ACC112 (cell line): ENCODE results near the gene DPY19L2.
"Not testable (repeated sequence)": the region's sequence is repeated elsewhere in the genome, so short reads cannot be mapped to it uniquely, and the experiment has no call there.

ENCODE experiments used
- H2AFZ ChIP-seq: fragments of 200-600 bp; sonication (generic); one replicate; pipeline ENCODE4 v1.6.0; 2017; ENCODE audit warnings: antibody characterized with exemption, low read length; ENCODE audit not compliant: unreplicated experiment
- H3K27ac ChIP-seq: fragments of 200-600 bp; sonication (generic); 2 replicates; pipeline ENCODE4 v1.5.1; 2014; ENCODE audit warnings: low read depth, mild to moderate bottlenecking, antibody characterized with exemption, low read length, moderate library complexity
- H3K27me3 ChIP-seq: fragments of 200-600 bp; sonication (generic); 2 replicates; pipeline ENCODE4 v1.6.1; 2014; ENCODE audit warnings: mild to moderate bottlenecking, antibody characterized with exemption, low read length, moderate library complexity, mixed read lengths; ENCODE audit not compliant: insufficient read depth
- H3K36me3 ChIP-seq: fragments of 200-600 bp; sonication (generic); 2 replicates; pipeline ENCODE4 v1.6.1; 2016; ENCODE audit warnings: mild to moderate bottlenecking, antibody characterized with exemption, low read length, moderate library complexity, mixed read lengths; ENCODE audit not compliant: insufficient read depth
- H3K4me1 ChIP-seq: fragments of 200-600 bp; sonication (generic); one replicate; pipeline ENCODE4 v1.6.1; 2016; ENCODE audit warnings: low read length, mixed read lengths; ENCODE audit not compliant: insufficient read depth, unreplicated experiment, control insufficient read depth
- H3K4me3 ChIP-seq: fragments of 200-600 bp; sonication (generic); 2 replicates; pipeline ENCODE4 v1.5.1; 2014; ENCODE audit warnings: mild to moderate bottlenecking, low read depth, low read length
- H3K79me2 ChIP-seq: fragments of 200-600 bp; sonication (generic); one replicate; pipeline ENCODE4 v1.6.0; 2016; ENCODE audit warnings: low read length; ENCODE audit not compliant: control insufficient read depth, unreplicated experiment, insufficient read depth

Gene DPY19L2

GRCh38 chr12:63668028-63668799, at the start of gene DPY19L2:
Gene DPY19L2 (minus strand): TSS chr12:63668493. CDS start chr12:63668393, 100 bp downstream.
- Histone ChIP-seq H3K36me3 (no peaks in the 10 kb centered on the region), H3K4me3 (peak within 1 kb of the TSS; percentile 79), H3K4me1 (peaks cover 6% of the 10 kb centered on the region), H3K79me2 (peaks cover 4% of the 10 kb centered on the region), H3K27ac (peak within 1 kb of the TSS; percentile 43), H3K27me3 (no peaks in the 10 kb centered on the region), H2AFZ (peak within 1 kb of the TSS; percentile 73)

GRCh38 chr12:63716891-63717290, 48.6 kb upstream of the DPY19L2 start:
- H2AFZ ChIP-seq, H3K4me1 ChIP-seq, H3K79me2 ChIP-seq, H3K27me3 ChIP-seq, H3K36me3 ChIP-seq, H3K4me3 ChIP-seq, H3K27ac ChIP-seq: not testable (repeated sequence)

- H2AFZ ChIP-seq, H3K79me2 ChIP-seq, H3K27ac ChIP-seq, H3K36me3 ChIP-seq, H3K4me3 ChIP-seq, H3K27me3 ChIP-seq: not testable (repeated sequence)
- H3K4me1 ChIP-seq: peaks cover 16% of the 10 kb centered on the region
Observed at GRCh38 chr12:63715107-63715625, 46.9 kb upstream of the DPY19L2 start.

- H3K27me3 ChIP-seq, H3K36me3 ChIP-seq, H3K27ac ChIP-seq, H3K79me2 ChIP-seq, H3K4me3 ChIP-seq, H2AFZ ChIP-seq: not testable (repeated sequence)
- H3K4me1 ChIP-seq: peaks cover 16% of the 10 kb centered on the region
Observed at GRCh38 chr12:63714409-63714808, 46.1 kb upstream of the DPY19L2 start.

GRCh38 chr12:63713681-63714075, 45.4 kb upstream of the DPY19L2 start:
- H3K27me3 ChIP-seq, H3K36me3 ChIP-seq, H2AFZ ChIP-seq, H3K79me2 ChIP-seq, H3K4me3 ChIP-seq, H3K27ac ChIP-seq: not testable (repeated sequence)
- peaks cover 16% of the 10 kb centered on the region for H3K4me1 ChIP-seq

GRCh38 chr12:63712979-63713680, 44.8 kb upstream of the DPY19L2 start:
- H3K36me3 ChIP-seq, H3K79me2 ChIP-seq, H2AFZ ChIP-seq, H3K4me3 ChIP-seq, H3K27me3 ChIP-seq: not testable (repeated sequence)
- Histone ChIP-seq H3K27ac (peak overlapping the region; percentile 5; the same call in 1 of the 2 replicates), H3K4me1 (peaks cover 16% of the 10 kb centered on the region)

GRCh38 chr12:63712376-63712974, 44.2 kb upstream of the DPY19L2 start:
- H3K27me3 ChIP-seq, H3K79me2 ChIP-seq, H3K36me3 ChIP-seq, H3K4me3 ChIP-seq, H2AFZ ChIP-seq: not testable (repeated sequence)
- peak overlapping the region; percentile 5; the same call in 1 of the 2 replicates for H3K27ac ChIP-seq
- H3K4me1 ChIP-seq: peaks cover 16% of the 10 kb centered on the region

GRCh38 chr12:63711339-63711738, 43.0 kb upstream of the DPY19L2 start:
- H3K4me3 ChIP-seq, H3K79me2 ChIP-seq, H3K36me3 ChIP-seq, H3K27ac ChIP-seq, H2AFZ ChIP-seq, H3K27me3 ChIP-seq: not testable (repeated sequence)
- peaks cover 16% of the 10 kb centered on the region for H3K4me1 ChIP-seq

GRCh38 chr12:63706336-63706735, 38.0 kb upstream of the DPY19L2 start:
- Histone ChIP-seq H2AFZ (no peak overlapping the region), H3K36me3 (no peaks in the 10 kb centered on the region), H3K27me3 (no peaks in the 10 kb centered on the region), H3K4me1 (peaks cover 3% of the 10 kb centered on the region), H3K79me2 (no peaks in the 10 kb centered on the region), H3K27ac (no peak overlapping the region), H3K4me3 (no peak overlapping the region)

- H3K4me3 ChIP-seq, H2AFZ ChIP-seq, H3K79me2 ChIP-seq, H3K4me1 ChIP-seq, H3K27me3 ChIP-seq, H3K36me3 ChIP-seq, H3K27ac ChIP-seq: not testable (repeated sequence)
Observed at GRCh38 chr12:63699678-63700382, 31.5 kb upstream of the DPY19L2 start.
